Activated CD4-positive, alpha-beta memory T cell treated with anti-CD3 and anti-CD28 coated beads, Interleukin-2, amount 10 ng/mL, durations not matched to agents 7 days and 5 days (primary cell): Measurements from ENCODE around the gene INSIG2. TPM values are rescaled to one million over a fixed set of nuclear protein-coding genes. Genes with fewer than 3 reads are reported as not detected.

ENCODE experiments used
- CTCF ChIA-PET: fragments of 350-600 bp; sonication (Branson Sonifier 250); formaldehyde crosslinking; loops from one replicate; lab custom pipeline; 2021; ENCODE audit warnings: antibody characterized with exemption, inconsistent platforms; lab: Charles Lee
- POLR2A ChIA-PET: fragments of 350-600 bp; sonication (Branson Sonifier 250); formaldehyde crosslinking; loops from one replicate; lab custom pipeline; 2021; ENCODE audit warnings: antibody characterized with exemption; lab: Charles Lee
- DNase-seq: peaks from one replicate; pipeline ENCODE4 v3.0.0-alpha.2; 2020
- H3K27ac Mint-ChIP-seq: one replicate; pipeline ENCODE4 v1.8.0; 2021; ENCODE audit warnings: mild to moderate bottlenecking, mixed read lengths
- H3K27me3 Mint-ChIP-seq: one replicate; pipeline ENCODE4 v1.8.0; 2021; ENCODE audit warnings: mixed read lengths
- H3K36me3 Mint-ChIP-seq: one replicate; pipeline ENCODE4 v1.8.0; 2021; ENCODE audit warnings: low read depth, mixed read lengths
- H3K4me1 Mint-ChIP-seq: one replicate; pipeline ENCODE4 v1.8.0; 2021; ENCODE audit warnings: mixed read lengths
- H3K4me3 Mint-ChIP-seq: one replicate; pipeline ENCODE4 v1.8.0; 2021; ENCODE audit warnings: mild to moderate bottlenecking, mixed read lengths
- H3K9me3 Mint-ChIP-seq: one replicate; pipeline ENCODE4 v1.8.0; 2021; ENCODE audit warnings: mixed read lengths
- total RNA-seq, 2 experiments: library from RNA; stranded (reverse); gene quantifications; one replicate each; pipeline ENCODE4 v1.2.3, GENCODE V29; 2021

Gene INSIG2
- total RNA-seq, 2 experiments from 2014 or later = 38.2 to 40.9 TPM

- no peaks in the 10 kb centered on the region for H3K27me3 Mint-ChIP-seq
- H3K4me3 Mint-ChIP-seq = no peak overlapping the region
- H3K36me3 Mint-ChIP-seq = peaks cover 36% of the 10 kb centered on the region
- no peaks in the 10 kb centered on the region for H3K9me3 Mint-ChIP-seq
- no peak for DNase-seq
- POLR2A ChIA-PET = no interaction called here
- CTCF ChIA-PET = no interaction called here
- H3K4me1 Mint-ChIP-seq = peaks cover 12% of the 10 kb centered on the region
- no peak overlapping the region for H3K27ac Mint-ChIP-seq
Observed at GRCh38 chr2:118112771-118113334, 24.6 kb downstream of the INSIG2 start.

- Mint-ChIP-seq H3K9me3 (no peaks in the 10 kb centered on the region), H3K36me3 (peaks cover 23% of the 10 kb centered on the region), H3K4me3 (no peak overlapping the region), H3K27me3 (no peaks in the 10 kb centered on the region), H3K27ac (no peak overlapping the region), H3K4me1 (peaks cover 12% of the 10 kb centered on the region)
- DNase-seq = no peak
- CTCF ChIA-PET = no interaction called here
- POLR2A ChIA-PET = no interaction called here
Observed at GRCh38 chr2:118114863-118115262, 26.6 kb downstream of the INSIG2 start.

GRCh38 chr2:118115761-118116160 is 27.5 kb downstream of the INSIG2 start:
- Mint-ChIP-seq H3K36me3 (peaks cover 18% of the 10 kb centered on the region), H3K27ac (no peak overlapping the region), H3K27me3 (no peaks in the 10 kb centered on the region), H3K9me3 (no peaks in the 10 kb centered on the region), H3K4me3 (no peak overlapping the region), H3K4me1 (peaks cover 12% of the 10 kb centered on the region)
- ChIA-PET POLR2A (no interaction called here), CTCF (no interaction called here)
- no peak for DNase-seq

- no peak for DNase-seq
Observed at GRCh38 chr2:118118479-118118878, 30.2 kb downstream of the INSIG2 start.

GRCh38 chr2:118119158-118119727 is 31.0 kb downstream of the INSIG2 start:
- DNase-seq = no peak
- ChIA-PET POLR2A (no interaction called here), CTCF (interaction anchor here (0.6 kb wide), 1 partner anchor 73 kb away, joined by 3 read pairs; no protein-coding TSS in a partner anchor)
- no peaks in the 10 kb centered on the region for H3K36me3 Mint-ChIP-seq
- no peaks in the 10 kb centered on the region for H3K4me1 Mint-ChIP-seq
- peaks cover 2% of the 10 kb centered on the region for H3K27me3 Mint-ChIP-seq
- no peaks in the 10 kb centered on the region for H3K9me3 Mint-ChIP-seq
- H3K4me3 Mint-ChIP-seq = no peak overlapping the region
- no peak overlapping the region for H3K27ac Mint-ChIP-seq

More at GRCh38 chr2:118118479-118118878, 30.2 kb downstream of the INSIG2 start:
- ChIA-PET CTCF (no interaction called here), POLR2A (no interaction called here)
- Mint-ChIP-seq H3K4me3 (no peak overlapping the region), H3K27me3 (no peaks in the 10 kb centered on the region), H3K36me3 (no peaks in the 10 kb centered on the region), H3K27ac (no peak overlapping the region), H3K4me1 (peaks cover 2% of the 10 kb centered on the region), H3K9me3 (no peaks in the 10 kb centered on the region)

- CTCF ChIA-PET = interaction anchor here (0.6 kb wide), 1 partner anchor 73 kb away, joined by 3 read pairs; no protein-coding TSS in a partner anchor
- Mint-ChIP-seq H3K36me3 (no peaks in the 10 kb centered on the region), H3K4me3 (no peak overlapping the region), H3K9me3 (no peaks in the 10 kb centered on the region), H3K4me1 (no peaks in the 10 kb centered on the region), H3K27ac (no peak overlapping the region), H3K27me3 (peaks cover 2% of the 10 kb centered on the region)
- no peak for DNase-seq
- POLR2A ChIA-PET = no interaction called here
Observed at GRCh38 chr2:118119761-118120400, 31.6 kb downstream of the INSIG2 start.

GRCh38 chr2:118120401-118120780 is 32.1 kb downstream of the INSIG2 start:
- Mint-ChIP-seq H3K27ac (no peak overlapping the region), H3K27me3 (peaks cover 4% of the 10 kb centered on the region), H3K4me1 (no peaks in the 10 kb centered on the region), H3K36me3 (no peaks in the 10 kb centered on the region), H3K9me3 (no peaks in the 10 kb centered on the region), H3K4me3 (no peak overlapping the region)
- ChIA-PET POLR2A (no interaction called here), CTCF (no interaction called here)
- no peak for DNase-seq

GRCh38 chr2:118121101-118121500 is 32.8 kb downstream of the INSIG2 start:
- POLR2A ChIA-PET = no interaction called here
- Mint-ChIP-seq H3K4me3 (no peak overlapping the region), H3K27ac (no peak overlapping the region), H3K27me3 (peaks cover 9% of the 10 kb centered on the region), H3K9me3 (no peaks in the 10 kb centered on the region), H3K4me1 (no peaks in the 10 kb centered on the region), H3K36me3 (no peaks in the 10 kb centered on the region)
- DNase-seq = no peak
- CTCF ChIA-PET = no interaction called here

- no peaks in the 10 kb centered on the region for H3K36me3 Mint-ChIP-seq
- no peaks in the 10 kb centered on the region for H3K9me3 Mint-ChIP-seq
- H3K27me3 Mint-ChIP-seq = peaks cover 14% of the 10 kb centered on the region
- H3K4me3 Mint-ChIP-seq = no peak overlapping the region
- no peaks in the 10 kb centered on the region for H3K4me1 Mint-ChIP-seq
- no peak overlapping the region for H3K27ac Mint-ChIP-seq
- ChIA-PET CTCF (no interaction called here), POLR2A (no interaction called here)
- no peak for DNase-seq
Observed at GRCh38 chr2:118121986-118122524, 33.8 kb downstream of the INSIG2 start.

- no peaks in the 10 kb centered on the region for H3K36me3 Mint-ChIP-seq
Observed at GRCh38 chr2:118122594-118123281, 34.5 kb downstream of the INSIG2 start.

GRCh38 chr2:118123561-118124232 is 35.4 kb downstream of the INSIG2 start:
- CTCF ChIA-PET = no interaction called here
- Mint-ChIP-seq H3K27ac (no peak overlapping the region), H3K4me3 (no peak overlapping the region), H3K9me3 (no peaks in the 10 kb centered on the region), H3K36me3 (no peaks in the 10 kb centered on the region), H3K27me3 (peaks cover 26% of the 10 kb centered on the region), H3K4me1 (no peaks in the 10 kb centered on the region)
- no peak for DNase-seq
- POLR2A ChIA-PET = no interaction called here

More at GRCh38 chr2:118122594-118123281, 34.5 kb downstream of the INSIG2 start:
- POLR2A ChIA-PET = no interaction called here
- H3K27me3 Mint-ChIP-seq = peaks cover 19% of the 10 kb centered on the region
- H3K27ac Mint-ChIP-seq = no peak overlapping the region
- H3K4me3 Mint-ChIP-seq = no peak overlapping the region
- no peaks in the 10 kb centered on the region for H3K9me3 Mint-ChIP-seq
- no peaks in the 10 kb centered on the region for H3K4me1 Mint-ChIP-seq
- CTCF ChIA-PET = no interaction called here
- DNase-seq = no peak

- Mint-ChIP-seq H3K27me3 (peaks cover 28% of the 10 kb centered on the region), H3K4me1 (no peaks in the 10 kb centered on the region), H3K27ac (no peak overlapping the region), H3K36me3 (no peaks in the 10 kb centered on the region), H3K9me3 (no peaks in the 10 kb centered on the region), H3K4me3 (no peak overlapping the region)
- DNase-seq = no peak
- ChIA-PET CTCF (no interaction called here), POLR2A (no interaction called here)
Observed at GRCh38 chr2:118124288-118124891, 36.1 kb downstream of the INSIG2 start.
